HL-60 (cell line): Measurements from ENCODE around the gene COL24A1.

Source experiments
- GABPA ChIP-seq: IDR thresholded peaks from 2 replicates; pipeline ENCODE4 v1.6.1; 2012; ENCODE audit warnings: low read depth
- POLR2AphosphoS5 ChIP-seq: IDR thresholded peaks from 2 replicates; pipeline ENCODE4 v1.6.1; 2012; ENCODE audit warnings: low read depth
- REST ChIP-seq: IDR thresholded peaks from 2 replicates; pipeline ENCODE4 v1.6.1; 2012; ENCODE audit warnings: low read depth; ENCODE audit not compliant: insufficient replicate concordance
- TF ChIP-seq, protein P1 (sequence below): IDR thresholded peaks from one replicate; pipeline ENCODE4 v1.5.1; 2011; ENCODE audit warnings: low read length, control low read depth, inconsistent platforms; ENCODE audit not compliant: insufficient read depth

GRCh38 chr1:85850238-85850637 lies 306.3 kb downstream of the COL24A1 start:
- no peak for TF ChIP-seq REST
- TF ChIP-seq POLR2AphosphoS5 = no peak
- TF ChIP-seq, protein P1, sequence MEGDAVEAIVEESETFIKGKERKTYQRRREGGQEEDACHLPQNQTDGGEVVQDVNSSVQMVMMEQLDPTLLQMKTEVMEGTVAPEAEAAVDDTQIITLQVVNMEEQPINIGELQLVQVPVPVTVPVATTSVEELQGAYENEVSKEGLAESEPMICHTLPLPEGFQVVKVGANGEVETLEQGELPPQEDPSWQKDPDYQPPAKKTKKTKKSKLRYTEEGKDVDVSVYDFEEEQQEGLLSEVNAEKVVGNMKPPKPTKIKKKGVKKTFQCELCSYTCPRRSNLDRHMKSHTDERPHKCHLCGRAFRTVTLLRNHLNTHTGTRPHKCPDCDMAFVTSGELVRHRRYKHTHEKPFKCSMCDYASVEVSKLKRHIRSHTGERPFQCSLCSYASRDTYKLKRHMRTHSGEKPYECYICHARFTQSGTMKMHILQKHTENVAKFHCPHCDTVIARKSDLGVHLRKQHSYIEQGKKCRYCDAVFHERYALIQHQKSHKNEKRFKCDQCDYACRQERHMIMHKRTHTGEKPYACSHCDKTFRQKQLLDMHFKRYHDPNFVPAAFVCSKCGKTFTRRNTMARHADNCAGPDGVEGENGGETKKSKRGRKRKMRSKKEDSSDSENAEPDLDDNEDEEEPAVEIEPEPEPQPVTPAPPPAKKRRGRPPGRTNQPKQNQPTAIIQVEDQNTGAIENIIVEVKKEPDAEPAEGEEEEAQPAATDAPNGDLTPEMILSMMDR = no peak
- TF ChIP-seq GABPA = no peak
